Glomerular visceral epithelial cell (primary cell): ENCODE measurements around the gene POLE3.
"Not testable (repeated sequence)": the region's sequence is repeated elsewhere in the genome, so short reads cannot be mapped to it uniquely, and the experiment has no call there.

ENCODE experiments used
- DNase-seq: peaks from one replicate; pipeline ENCODE4 v3.0.0-alpha.2; 2016; ENCODE audit errors: extremely low spot score

Gene POLE3, protein sequence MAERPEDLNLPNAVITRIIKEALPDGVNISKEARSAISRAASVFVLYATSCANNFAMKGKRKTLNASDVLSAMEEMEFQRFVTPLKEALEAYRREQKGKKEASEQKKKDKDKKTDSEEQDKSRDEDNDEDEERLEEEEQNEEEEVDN

DNA sequence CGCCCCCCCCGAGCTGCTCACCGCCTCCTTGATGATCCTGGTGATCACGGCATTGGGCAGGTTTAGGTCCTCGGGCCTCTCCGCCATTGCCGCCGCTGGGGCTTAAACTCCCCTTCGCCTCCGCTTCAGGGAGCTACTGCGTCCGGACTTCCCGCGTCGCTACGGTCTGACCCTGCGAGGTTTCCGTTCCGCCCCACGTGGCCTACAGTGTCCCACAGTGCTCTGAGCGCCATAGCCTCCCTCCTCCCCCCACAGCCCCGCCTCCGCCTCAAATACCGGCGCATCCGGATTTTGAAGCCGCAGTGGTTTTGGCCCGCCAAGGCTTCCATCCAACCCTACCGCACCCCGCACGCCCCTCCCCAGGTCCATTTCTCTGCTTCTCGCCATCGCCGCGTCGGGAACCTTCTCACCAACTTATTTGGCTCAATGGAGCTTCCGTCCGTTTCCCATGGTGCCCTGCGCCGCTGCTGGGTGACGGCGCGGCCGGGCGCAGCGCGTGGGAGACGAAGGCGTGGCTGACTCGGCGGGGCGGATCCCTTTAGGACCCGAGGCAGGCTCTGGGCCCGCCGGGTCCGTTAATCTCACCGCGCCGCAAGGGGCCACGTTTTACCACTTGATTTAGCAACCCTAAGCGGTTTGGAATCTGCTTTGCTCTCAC lies at the start of gene POLE3, which contains the start of gene C9orf43:
Gene POLE3, minus strand, starts transcription at position 469 of the 658 bp plus-strand sequence. Its CDS starts 382 bp downstream, at position 87.
Gene C9orf43, plus strand, starts transcription at position 541 of the 658 bp plus-strand sequence. CDS start 2,747 bp downstream, outside the sequence.
- peak; percentile 95 for DNase-seq

DNA sequence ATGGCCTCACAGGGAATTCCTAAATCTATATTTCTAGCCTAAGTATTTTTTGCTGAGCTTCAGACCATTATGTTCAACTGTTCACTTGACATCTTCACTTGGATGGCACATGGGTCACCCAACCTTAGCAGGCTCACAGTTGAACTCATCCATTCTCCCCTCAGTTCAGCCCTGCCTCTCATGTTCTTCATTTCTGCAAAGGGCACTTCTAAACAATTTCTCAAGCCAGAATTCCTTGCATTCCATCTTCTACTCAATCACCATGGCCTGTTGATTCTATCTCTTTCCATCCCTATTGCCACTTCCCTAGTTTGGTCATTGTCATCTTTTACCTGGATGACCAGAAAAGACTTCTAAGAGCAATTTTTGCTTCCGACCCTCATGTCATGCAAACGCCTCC lies 45.8 kb upstream of the POLE3 start:
- DNase-seq: peak; percentile 8

DNA sequence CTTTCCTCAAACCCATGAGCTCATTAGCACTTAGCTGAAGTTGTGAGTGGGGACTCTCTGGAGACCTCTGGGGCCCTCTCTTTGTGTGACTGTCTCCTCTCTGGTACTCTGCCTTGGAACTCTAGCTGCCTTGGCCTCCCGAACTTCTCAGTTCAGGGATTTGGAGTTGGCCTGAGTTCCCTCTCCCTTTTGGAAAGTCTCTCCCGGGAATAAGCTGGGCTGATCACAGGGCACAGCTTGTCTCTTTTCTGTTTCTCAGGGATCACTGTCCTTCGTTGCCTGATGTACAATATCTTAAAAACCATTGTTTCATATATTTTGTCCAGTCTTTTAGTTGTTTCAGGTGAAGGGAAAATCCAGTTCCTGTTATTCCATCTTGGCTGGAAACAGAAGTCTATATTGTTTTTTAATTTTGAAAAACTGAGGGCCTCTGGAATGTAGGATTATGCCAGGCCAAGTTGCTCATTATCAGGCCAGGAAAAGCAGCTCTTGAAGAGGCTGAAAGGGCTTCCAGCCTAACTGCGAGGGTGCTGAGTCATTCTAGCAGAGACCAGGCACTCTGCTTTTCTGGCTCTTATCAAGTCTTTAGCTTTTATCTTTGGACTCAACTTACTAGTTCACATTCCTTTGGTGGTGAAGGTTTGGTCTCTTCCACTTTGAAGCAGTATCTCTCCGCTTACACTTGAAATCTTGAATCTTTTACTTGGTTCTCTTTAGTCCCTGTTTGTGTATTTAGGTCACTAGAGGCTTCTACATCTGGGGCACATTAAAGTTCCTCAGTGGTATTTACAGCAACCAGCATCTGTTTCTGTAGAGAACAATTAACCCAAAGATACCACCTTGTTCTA lies 44.7 kb upstream of the POLE3 start:
- DNase-seq: peak; percentile 65

DNA sequence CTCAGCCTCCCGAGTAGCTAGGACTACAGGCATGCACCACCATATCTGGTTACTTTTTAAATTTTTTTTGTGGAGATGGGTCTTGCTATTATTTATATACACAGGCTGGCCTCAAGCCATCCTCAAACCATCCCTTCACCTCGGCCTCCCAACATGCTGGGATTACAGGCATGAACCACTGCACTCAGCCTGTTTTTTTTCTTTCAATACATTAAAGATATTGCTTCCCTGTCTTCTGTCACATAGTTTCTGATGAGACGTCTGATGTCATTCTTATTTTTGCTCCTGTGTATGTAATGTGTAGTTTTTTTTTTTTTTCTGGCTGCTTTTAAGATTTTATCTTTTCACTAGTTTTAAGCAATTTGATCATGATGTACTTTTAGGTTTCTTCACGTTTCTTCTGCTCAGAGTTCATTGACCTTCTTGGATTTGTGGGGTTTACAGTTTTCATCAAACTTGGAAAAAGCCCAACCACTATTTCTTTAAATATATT lies 41.7 kb upstream of the POLE3 start:
- DNase-seq: no peak

DNA sequence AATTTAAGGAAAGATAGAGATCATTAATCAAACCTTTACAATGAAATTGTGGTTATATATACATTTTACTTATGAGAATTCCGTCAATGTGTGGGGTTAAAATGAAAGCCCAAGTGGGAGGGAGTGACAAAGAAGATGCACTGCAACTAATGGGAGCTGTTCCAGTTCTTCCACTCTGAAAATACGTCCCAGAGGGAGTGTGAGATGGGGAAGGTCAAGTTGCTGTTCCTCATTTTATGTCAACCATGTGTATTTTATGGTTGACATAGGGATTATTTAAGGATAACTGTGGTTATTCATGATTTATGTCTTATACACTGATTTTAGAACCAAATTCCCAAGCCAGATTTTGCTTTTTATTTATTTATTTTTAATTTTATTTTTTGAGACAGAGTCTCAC lies 38.9 kb upstream of the POLE3 start:
- DNase-seq: no peak

DNA sequence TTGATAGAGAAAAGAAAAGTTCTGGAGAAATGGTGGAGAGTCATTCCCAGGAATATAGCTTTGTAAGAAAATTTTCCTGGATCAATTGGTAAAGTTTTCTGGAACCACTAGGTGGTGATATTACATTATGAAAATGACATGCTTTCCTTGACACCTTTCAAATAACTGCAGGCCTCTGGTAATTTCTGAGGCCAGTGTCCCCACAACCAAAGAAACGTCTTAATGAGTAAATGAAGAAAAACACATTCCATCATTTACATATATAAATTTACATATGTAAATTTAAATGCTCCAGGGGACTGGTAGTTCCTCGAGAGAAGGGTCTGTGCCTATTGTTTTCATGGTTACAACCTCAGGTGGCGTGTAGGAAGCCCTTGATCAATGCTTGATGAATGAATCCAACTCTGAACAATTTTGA lies 35.9 kb upstream of the POLE3 start:
- DNase-seq: peak; percentile 58

DNA sequence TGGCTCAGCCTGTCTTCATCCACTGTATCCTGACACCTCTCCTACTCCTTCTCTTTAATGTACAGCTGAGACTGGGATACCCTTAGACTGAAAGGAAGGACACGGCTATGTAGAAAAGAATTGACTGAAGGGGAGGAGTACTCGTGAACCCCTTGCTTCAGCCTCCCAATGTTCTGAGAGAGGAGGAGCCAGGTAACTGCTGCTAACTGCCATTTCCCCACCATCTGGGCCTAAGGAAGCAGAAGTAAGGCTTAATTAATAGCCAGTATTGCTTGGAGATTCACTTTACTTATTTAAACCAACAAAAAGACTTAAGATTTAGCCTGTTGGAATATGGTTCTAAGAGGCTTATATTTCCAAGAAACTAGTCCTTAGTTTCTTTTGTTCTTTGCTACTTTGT lies 34.3 kb upstream of the POLE3 start:
- DNase-seq: no peak

DNA sequence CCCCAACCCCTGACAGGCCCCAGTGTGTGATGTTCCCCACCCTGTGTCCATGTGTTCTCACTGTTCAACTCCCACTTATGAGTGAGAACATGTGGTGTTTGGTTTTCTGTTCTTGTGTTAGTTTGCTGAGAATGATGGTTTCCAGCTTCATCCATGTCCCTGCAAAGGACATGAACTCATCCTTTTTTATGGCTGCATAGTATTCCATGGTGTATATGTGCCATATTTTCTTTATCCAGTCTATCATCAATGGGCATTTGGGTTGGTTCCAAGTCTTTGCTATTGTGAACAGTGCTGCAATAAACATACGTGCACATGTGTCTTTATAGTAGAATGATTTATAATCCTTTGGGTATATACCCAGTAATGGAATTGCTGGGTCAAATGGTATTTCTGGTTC lies 27.2 kb upstream of the POLE3 start:
- DNase-seq: not testable (repeated sequence)

DNA sequence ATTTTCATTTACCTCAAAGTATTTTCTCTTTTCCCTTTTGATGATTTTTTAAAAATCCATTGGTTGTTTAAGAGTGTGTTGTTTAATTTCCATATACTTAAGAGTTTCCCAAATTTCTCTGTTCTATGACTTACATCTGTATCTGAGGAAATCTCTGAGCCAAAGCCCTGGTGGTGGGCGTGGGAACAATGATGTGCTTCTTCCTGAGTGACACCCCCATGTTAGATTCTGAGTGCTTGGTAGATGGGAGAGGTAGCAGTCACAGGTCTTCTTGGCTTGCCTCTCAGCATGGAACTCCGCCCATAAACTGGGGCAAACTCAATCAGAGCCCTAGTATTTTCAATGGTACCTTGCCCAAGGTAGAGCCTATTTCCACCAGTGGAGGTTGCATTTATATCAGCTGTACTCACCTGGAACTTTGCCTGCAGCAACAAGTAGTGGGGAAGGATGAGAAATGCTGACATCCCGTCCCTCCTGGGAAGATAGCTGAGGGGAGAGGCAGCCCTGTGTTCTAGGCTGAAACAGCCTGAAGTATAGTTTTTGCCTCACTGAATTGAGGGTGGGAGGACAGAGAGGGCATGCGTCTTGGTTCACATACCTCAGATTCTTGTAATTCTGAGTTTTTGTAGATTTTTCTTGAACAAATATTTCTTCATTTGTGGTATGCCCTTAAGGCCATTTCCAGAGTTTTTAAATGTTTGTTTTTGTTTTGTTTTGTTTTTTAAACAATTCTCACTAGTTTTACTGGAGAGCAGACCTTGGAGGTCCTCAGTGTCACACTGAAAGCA lies 26.4 kb upstream of the POLE3 start:
- no peak for DNase-seq

DNA sequence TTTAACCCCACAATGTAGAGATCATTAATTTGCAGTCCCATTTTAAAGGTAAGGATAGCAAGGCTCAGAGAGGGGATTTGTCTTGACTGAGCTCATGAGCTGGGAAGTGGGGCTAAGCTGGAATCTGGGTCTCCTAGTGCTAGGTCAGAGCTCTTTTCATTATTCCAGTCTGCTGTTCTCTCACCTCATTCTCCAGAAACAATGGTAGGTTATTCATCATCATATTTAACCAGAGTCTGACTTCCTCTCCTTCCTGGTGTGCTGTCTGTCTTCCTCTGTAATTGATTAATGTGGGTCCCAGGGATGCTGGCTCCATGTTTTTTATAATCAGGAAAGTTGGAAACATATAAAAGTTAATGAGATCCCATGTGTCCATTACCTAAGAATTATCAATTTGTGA lies 20.7 kb upstream of the POLE3 start:
- DNase-seq: no peak

DNA sequence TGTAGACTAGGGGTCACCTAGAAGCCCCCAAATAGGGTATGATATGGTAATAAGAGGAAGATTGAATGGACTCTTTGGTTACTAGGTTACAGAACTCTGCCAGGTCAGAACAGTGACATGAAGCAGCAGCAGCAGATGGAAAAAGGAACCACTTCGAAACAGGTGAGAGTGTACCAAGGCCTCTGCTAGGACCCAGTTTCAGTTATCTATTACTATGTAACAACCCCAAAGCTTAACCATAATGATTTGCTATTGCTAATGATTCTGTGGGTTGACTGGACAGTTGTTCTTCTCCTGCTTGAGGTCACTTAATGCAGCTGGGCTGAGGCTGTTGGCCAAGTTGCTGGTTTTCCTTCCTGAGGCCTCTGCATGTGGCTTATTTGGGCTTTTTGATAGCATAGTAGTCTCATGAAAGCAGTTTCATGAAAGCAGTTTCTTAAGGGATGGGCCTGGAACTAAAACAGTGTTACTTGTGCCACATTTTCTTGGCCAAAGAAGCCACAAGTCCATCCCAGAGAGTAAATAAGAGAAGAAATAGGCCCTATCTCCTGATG lies 17.7 kb upstream of the POLE3 start:
- DNase-seq: no peak

DNA sequence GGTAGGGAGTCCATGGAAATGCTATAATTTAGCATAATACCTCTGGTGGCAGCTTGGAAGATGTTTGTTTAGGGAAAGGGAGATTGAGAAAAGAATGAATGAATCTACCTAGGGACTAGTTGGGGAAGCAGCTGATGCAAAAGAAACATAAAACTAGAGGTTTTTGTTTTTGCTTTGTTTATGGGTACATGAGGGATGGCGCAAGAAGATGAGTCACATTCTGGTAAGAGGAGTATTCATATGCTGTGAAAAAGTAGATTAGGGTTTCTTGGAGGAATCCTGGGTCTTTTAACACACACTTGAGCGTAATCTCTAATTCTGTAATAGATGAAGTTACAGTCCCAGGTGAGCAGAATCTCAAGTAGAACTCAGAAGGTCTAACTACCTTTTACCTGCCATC lies 17.2 kb upstream of the POLE3 start:
- DNase-seq: no peak

DNA sequence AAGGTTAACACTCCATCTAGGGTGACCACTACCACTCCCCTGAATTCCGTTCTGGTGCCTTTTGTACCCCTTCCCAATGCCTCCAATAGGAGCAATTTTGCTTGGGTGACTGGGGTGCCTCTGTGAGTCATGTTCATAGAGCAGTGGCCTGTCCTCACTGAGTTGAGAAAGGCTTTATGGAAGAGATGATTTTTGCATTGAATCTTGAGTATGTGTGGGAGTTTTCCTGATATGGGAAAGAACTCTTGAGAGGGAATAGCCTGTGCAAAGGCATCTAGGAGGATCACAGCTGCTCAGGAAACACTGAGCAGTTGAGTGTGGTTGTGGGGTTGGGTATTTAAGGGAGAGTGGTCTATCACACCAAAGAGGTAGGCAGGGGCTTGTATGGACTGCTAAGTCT lies 16.2 kb upstream of the POLE3 start:
- no peak for DNase-seq

DNA sequence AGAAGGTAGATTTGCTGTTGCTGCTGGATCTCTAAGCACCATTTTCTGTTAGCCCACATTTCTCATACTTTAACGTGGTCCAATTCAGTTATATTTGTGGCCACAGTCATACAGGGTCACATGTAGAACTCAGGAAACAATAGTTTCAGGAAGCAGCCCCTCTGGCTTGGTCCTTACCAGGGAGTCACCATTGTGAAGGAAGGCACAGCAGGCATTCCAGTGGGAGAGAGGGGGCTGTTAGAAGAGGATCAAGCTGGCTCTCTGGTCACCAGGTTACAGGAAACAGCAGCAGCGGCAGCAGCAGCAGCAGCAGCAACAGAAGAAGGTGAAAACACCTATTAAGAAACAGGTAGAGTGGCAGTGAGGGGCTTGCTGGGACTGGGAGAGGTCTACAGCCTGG lies 14.6 kb upstream of the POLE3 start:
- no peak for DNase-seq

DNA sequence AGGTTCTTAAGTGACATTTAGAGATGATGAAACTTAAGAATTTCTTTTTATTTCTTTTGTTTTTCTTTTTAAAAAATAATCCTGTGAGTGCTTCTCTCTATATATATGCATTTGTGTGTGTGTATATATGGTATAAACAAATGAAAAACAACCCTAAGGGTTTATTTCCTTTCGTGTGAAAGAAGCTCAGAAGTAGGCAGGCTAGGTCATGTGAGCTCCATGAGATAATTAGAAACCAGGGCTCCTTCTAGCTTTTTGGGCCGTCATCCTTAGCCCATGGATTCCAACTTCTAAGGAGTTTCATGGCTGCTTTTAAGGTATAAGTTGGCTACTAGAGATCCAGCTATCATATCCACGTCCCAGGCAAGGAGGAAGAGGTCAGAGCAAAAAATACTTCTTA lies 11.3 kb upstream of the POLE3 start:
- no peak for DNase-seq

DNA sequence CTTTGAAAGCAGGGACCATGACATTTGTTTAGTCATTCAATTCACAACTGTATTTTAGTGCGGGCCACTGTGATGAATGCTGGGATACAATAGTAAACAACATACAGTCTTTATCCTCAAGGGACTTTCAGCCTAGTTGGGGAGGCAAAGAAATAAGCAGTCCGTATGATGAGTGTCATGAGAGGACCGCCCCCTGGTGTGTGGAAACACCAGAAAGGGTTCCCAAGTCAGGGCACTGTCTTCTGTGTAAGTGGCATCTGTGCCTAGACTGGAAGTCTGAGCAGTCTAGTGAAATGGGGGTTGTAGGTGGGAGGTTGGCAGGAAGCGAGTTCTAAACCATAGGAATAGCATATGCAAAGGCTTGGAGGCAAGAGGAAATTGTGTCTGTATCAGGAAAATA lies 6.9 kb upstream of the POLE3 start:
- DNase-seq: no peak

DNA sequence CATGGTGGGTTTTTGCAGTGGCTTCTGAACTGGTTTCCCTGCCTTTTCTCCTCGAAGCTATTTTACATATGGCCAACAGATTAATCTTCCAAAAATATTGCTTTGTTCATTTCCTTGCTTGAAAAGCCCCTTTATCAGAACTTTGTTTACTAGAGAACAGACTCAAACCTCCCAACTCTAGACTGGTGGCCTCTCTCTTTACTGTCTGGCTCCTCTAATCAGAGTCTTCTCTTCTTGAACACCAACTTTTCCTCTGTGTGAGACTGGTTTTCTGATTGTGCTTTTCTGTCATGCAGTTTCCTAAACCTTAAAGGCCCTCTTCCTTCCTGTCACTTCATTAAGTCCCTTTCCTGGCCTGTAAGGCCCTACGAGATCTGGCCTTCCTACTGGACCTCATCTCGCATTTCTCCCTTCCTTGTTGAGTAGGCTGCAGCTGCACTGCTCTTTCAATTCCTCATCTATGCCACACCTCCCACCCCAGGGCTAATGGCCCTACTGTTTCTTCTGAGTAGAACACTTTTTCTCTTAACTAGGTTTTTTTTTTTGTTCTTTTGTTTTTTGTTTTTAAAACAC lies 5.8 kb upstream of the POLE3 start:
- DNase-seq: no peak

DNA sequence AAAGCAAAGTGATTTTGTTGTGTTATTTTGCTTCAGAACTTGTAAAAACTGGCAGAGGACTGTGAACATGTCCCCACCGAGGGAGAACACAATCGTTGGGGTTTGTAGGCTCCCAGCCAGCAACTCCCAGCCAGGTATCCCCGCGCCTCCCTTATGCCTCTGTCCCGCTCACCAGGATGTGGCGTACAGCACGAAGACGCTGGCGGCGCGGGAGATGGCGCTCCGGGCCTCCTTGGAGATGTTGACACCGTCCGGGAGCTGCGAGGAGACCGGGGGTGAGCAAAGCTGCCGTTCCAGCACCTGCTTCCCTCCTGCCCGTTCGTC lies 630 bp downstream of the POLE3 start:
- no peak for DNase-seq

DNA sequence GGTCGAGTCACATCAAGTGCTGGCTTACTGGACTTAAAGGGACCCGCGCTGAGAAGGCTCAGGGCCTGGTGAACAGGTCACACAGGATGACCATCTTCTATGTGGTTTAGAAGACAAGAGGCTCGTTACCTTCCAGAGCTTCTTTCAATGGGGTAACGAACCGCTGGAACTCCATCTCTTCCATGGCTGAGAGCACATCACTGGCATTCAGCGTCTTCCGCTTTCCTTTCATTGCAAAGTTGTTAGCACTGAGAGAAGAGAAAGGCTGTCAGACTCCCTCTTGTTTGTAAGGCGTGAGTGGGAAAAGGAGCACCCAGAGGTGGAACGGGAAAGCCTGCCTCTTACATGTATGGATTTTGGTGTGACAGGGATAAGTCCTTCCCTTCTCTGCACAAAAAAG lies 994 bp downstream of the POLE3 start:
- no peak for DNase-seq

DNA sequence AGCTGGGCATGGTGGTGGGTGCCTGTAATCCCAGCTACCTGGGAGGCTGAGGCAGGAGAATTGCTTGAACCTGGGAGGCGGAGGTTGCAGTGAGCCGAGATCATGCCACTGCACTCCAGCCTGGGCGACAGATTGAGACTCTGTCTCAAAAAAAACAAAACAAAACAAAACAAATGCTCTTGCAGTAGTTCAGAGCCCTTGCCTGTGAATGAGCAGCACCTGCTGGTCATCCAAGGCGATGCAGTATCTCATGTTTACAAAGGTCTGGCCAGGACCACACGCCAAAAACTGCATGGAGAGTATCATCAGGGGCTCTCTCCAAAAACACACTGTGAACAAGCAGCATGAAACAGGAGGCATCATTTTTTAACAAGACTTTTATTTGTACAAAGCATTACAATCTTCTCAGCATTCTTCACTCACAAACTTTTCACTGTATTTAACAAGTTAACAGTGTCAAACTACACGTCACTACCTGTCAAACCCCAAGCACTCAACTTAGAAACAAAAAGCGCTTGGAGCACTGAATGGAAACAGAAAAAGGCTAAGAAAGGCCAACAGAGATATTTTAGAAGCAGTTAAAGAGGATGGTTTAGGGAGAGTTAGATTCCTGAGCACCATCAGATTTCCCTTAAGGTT lies 3.5 kb downstream of the POLE3 start:
- DNase-seq: peak; percentile 65

DNA sequence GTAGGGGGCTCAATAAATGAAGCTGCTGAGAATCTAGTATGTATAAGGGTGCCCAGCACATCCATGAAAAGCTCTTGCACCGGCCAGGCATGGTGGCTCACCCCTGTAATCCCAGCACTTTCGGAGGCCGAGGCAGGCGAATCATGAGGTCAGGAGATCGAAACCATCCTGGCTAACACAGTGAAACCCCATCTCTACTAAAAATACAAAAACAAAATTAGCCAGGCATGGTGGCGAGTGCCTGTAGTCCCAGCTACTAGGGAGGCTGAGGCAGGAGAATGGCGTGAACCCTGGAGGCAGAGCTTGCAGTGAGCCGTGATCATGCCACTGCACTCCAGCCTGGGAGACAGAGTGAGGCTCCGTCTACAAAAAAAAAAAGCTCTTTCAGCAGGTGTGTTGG lies 4.1 kb downstream of the POLE3 start:
- not testable (repeated sequence) for DNase-seq
